SKM-1 treated with dmso at 0.1 percent for 144 hours (cell line): ENCODE data around the gene LCN9.

Source experiments
- DNase-seq: peaks from one replicate; lab custom pipeline; 2025; ENCODE audit not compliant: unreplicated experiment; lab: John Stamatoyannopoulos, UW

The LCN9 gene

DNA sequence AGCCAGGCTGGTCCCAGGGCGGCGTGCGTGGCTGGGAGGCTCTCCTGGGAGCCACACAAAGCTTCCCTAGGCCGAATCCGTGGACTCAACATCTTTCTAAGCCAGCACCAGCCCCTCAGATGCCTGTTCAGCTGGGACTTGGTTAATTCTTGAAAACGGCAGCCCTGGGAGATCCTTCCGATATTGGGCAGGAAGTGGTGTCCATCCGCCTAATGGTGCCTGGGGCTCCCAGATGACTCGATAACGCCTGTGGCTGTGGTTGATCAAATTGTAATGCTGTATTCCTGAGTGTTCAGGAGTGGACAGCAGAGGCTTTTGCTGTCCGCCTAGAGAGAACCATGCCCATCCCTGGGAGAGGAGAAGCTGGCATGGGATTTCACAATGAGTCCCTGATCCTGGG is 52.9 kb downstream of the LCN9 start:
- DNase-seq = no peak
